Lower leg skin (tissue), 4 donors: Measurements from ENCODE around the gene MCRIP2. TPM values are rescaled to one million over a fixed set of nuclear protein-coding genes. Genes with fewer than 3 reads are reported as not detected.

Experiments used
- DNase-seq, 2 donors: peaks; one replicate each; pipeline ENCODE4 v3.0.0-alpha.2; 2019; ENCODE audit warnings: low spot score in 2 of 2
- H3K4me3 ChIP-seq: fragments of 200-600 bp; sonication (generic); 2 replicates; pipeline ENCODE4 v1.5.1; 2017; ENCODE audit warnings: mild to moderate bottlenecking, low read depth; ENCODE audit not compliant: poor library complexity, severe bottlenecking
- POLR2A ChIP-seq, 2 donors: fragments of 450-650 bp; IDR thresholded peaks; one replicate each; pipeline ENCODE4 v1.6.1; 2016 to 2017; ENCODE audit warnings: antibody characterized with exemption in 2 of 2, mild to moderate bottlenecking in 1 of 2, moderate library complexity in 1 of 2
- WGBS, 2 donors: methylation state at CpG; one replicate each; pipeline ENCODE4 v1.1.5; 2018; 5-methylcytosine and 5-hydroxymethylcytosine counted together
- intact Hi-C: fragments of 100-400 bp; cut with DNase I; formaldehyde crosslinking; loops from one replicate; pipeline ENCODE4 v1.15.0; 2023; ENCODE audit warnings: low total_unique reads
- total RNA-seq, 4 donors: library from RNA; depleted of rRNA; stranded (reverse); fragments of >200 nt; gene quantifications; one replicate each; pipeline ENCODE4 v1.1.0, GENCODE V29; 2016
- TF ChIP-seq, protein P1 (sequence below), 3 donors: fragments of 450-650 bp; IDR thresholded peaks; one replicate each; pipeline ENCODE4 v1.5.1; 2016; ENCODE audit warnings: antibody characterized with exemption in 3 of 3, mild to moderate bottlenecking in 3 of 3, moderate library complexity in 2 of 3

Gene MCRIP2
- total RNA-seq, 4 donors from 2014 or later, result 10.5 to 31.3 (median 23.2) TPM

DNA sequence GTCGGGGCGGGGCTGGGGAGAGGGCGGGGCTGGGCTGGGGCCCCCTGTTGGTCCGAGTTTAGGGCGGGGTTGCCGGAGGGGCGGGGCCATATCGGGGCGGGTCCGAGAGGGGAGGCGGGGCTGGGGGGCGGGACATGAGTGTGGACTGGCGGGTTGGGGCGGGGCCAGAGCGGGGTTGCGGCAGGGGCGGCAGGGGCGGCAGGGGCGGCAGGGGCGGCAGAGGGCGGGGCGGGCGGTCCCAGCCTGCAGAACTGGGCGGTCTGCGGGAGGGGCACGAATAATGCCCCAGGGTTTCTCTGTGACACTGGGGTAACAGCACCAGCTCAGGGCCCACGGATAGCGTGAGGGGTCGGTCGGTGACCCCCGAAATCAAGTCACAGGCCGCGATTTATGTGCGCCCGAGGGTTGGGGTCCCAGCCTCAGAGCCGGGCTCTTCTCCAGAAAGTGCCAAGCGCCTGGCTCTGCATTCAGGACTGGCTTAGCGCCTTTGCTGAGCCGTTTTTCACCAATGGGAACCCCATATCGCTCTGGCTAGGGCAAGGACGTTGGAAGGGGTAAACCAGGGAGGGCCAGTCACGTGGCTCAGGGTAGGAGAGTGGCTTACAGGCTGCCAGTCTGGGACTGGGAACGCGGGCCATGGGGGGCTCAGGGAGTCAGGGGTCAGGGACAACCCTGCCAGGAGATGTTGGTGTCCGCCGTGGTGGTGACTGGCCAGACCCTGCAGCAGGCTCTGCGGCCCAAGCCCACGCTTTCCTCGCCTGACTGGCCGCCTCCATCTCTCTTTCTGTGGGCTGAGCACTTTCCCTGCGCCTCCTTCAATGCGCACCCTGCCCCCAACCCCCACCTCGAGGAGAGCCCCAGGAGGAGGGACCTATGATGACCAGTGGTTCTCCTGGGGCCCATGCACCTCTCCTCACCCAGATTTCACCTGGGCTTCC is 4.3 kb upstream of the MCRIP2 start:
- peak; percentile 79 to 97 for DNase-seq
- TF ChIP-seq, protein P1, sequence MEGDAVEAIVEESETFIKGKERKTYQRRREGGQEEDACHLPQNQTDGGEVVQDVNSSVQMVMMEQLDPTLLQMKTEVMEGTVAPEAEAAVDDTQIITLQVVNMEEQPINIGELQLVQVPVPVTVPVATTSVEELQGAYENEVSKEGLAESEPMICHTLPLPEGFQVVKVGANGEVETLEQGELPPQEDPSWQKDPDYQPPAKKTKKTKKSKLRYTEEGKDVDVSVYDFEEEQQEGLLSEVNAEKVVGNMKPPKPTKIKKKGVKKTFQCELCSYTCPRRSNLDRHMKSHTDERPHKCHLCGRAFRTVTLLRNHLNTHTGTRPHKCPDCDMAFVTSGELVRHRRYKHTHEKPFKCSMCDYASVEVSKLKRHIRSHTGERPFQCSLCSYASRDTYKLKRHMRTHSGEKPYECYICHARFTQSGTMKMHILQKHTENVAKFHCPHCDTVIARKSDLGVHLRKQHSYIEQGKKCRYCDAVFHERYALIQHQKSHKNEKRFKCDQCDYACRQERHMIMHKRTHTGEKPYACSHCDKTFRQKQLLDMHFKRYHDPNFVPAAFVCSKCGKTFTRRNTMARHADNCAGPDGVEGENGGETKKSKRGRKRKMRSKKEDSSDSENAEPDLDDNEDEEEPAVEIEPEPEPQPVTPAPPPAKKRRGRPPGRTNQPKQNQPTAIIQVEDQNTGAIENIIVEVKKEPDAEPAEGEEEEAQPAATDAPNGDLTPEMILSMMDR (IDR thresholded peaks at IDR 0.05), result no peak
- no peak for TF ChIP-seq POLR2A (IDR thresholded peaks at IDR 0.05)
- H3K4me3 ChIP-seq, result peak overlapping the region; percentile 80
- WGBS, 2 donors, result 22 to 38% methylated on average over 21 to 37 of the region's 53 CpGs
- intact Hi-C loops, result no loop called here

DNA sequence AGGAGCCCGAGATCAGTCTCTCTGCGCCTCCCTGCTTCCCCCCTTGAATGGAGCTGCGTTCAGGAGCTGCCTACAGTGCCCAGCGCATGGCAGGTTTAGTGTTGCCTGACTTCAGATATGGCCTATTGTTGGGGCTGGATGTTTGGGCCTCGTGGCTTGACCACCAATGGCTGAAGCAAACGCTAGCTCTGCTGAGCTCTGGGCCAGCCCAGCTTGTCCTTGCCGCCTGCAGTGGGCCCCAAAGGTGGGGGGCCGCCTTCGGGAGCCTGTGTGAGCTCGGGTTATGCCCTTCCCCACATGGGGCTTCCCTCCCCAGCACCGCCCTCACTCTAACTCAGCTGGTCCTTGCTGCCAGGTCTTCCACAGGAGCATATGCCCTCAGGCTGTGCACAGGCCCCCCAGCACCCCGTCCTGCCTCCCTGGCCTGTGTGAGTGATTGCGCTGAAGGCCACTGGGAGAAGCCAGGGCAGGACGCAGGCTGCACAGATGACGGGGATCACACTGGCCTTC is 3.5 kb upstream of the MCRIP2 start:
- H3K4me3 ChIP-seq, result no peak overlapping the region
- intact Hi-C loops, result no loop called here
- 87% methylated on average over 13 to 15 of the region's 15 CpGs for WGBS, 2 donors
- no peak for TF ChIP-seq POLR2A (IDR thresholded peaks at IDR 0.05)
- TF ChIP-seq, protein P1 (IDR thresholded peaks at IDR 0.05), result no peak
- DNase-seq, result no peak

DNA sequence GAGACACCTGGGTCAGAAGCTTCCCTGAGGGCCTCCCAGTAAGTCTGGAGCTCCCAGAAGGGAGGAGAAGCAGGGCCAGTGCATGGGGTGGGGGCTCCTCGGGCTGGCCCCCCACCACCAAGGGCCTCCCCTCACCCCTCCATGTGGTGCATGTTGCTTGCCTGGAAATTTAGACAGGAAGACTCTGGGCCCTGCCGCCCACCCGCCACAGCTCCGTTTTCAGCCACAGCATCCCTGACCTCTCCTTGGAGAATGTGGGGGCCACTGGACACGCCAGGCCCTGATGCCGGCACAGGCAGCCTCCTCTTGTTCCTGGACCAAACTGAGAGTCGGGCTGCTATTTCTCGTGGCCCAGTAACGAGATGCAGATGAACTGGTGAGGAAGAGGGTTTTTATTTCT is 2.8 kb upstream of the MCRIP2 start:
- H3K4me3 ChIP-seq, result no peak overlapping the region
- TF ChIP-seq POLR2A (IDR thresholded peaks at IDR 0.05), result no peak
- TF ChIP-seq, protein P1 (IDR thresholded peaks at IDR 0.05), result no peak
- 78 to 85% methylated on average over 9 of the region's 9 CpGs for WGBS, 2 donors
- DNase-seq, result no peak
- intact Hi-C loops, result no loop called here

DNA sequence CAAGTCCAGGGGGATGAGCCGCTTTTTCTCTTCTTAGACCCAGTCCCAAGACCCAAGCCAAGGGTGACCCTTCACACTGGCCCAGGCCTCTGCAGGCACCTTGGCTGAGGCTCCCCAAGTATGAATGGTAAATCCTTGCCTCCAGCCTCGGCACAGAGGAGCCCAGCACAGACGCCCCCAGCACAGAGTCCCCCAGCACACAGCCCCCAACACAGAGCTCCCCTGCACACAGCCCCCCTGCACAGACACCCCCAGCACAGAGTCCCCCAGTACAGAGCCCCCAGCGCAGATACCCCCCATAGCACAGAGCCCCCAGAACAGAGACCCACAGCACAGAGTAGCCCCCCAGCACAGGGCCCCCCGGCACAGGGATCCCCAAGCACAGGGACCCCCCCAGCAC is 1.0 kb upstream of the MCRIP2 start:
- no peak overlapping the region for H3K4me3 ChIP-seq
- no peak for DNase-seq
- intact Hi-C loops, result no loop called here
- TF ChIP-seq POLR2A (IDR thresholded peaks at IDR 0.05), result no peak
- TF ChIP-seq, protein P1 (IDR thresholded peaks at IDR 0.05), result no peak
- 89 to 94% methylated on average over 3 of the region's 5 CpGs for WGBS, 2 donors

DNA sequence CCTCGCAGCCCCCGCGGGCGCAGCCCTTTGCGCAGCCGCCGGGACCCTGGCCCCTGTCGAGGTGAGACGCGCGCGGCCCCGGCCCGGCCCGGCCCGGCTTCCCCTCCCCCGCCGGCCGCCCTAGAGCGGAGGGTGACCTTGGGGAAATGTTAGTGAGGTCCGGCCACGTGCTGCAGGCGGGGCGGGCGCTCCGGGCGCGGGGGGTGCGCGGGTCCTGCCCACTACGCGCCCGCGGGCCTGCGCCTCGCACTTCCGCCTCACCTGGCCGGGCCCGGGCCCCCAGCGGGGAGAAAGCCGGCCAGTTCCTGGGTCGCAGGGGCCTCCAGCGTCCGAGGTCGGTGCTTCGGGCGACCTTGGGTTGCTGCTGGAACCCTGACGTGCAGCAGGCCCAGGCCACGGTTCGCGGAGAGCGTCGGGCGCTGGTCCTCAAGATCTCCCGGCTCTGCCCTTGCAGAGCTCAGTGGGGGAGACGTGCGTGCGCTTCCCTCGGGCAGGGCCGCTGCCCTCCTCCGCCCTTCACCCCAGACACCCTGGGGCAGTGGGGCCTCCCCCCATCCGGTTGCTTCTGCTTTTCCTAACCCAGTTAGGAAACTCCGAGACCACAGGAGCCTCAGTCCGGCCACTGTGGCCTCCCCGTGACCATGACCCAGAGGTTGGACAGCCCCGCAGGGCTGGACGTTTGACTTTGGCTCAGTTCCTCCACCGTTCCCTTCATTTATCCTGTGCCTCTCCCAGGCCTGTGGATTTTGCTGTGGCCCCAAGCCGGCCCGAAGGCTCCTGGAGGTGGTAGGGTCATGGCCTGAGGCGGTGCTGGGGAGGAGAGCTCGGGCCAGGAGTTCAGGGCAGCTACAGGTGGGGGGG is 791 bp downstream of the MCRIP2 start:
- 7 to 27% methylated on average over 18 to 60 of the region's 72 CpGs for WGBS, 2 donors
- intact Hi-C loops, result no loop called here
- TF ChIP-seq, protein P1 (IDR thresholded peaks at IDR 0.05), result no peak
- TF ChIP-seq POLR2A (IDR thresholded peaks at IDR 0.05), result no peak
- DNase-seq, result no peak
- peak overlapping the region; percentile 60 for H3K4me3 ChIP-seq
